Sigmoid colon (tissue), 7 donors: ENCODE data around the gene CSPG4. TPM values are rescaled to one million over a fixed set of nuclear protein-coding genes. Genes with fewer than 3 reads are reported as not detected.
"Not testable (repeated sequence)": the region's sequence is repeated elsewhere in the genome, so short reads cannot be mapped to it uniquely, and the experiment has no call there.

Experiments used
- DNase-seq: peaks from one replicate; pipeline ENCODE4 v3.0.0-alpha.2; 2019
- H3K27ac ChIP-seq, 4 donors: fragments of 200-600 bp; sonication (generic); one replicate each; pipeline ENCODE4 v1.5.1; 2016 to 2019; ENCODE audit warnings: mild to moderate bottlenecking in 1 of 4
- H3K27me3 ChIP-seq, 3 donors: fragments of 200-600 bp; sonication (generic); one replicate each; pipeline ENCODE4 v1.5.1; 2019; ENCODE audit warnings: mild to moderate bottlenecking in 1 of 3
- H3K36me3 ChIP-seq, 4 donors: fragments of 200-600 bp; sonication (generic); one replicate each; pipeline ENCODE4 v1.5.1; 2016 to 2019
- H3K4me1 ChIP-seq, 4 donors: fragments of 200-600 bp; sonication (generic); one replicate each; pipeline ENCODE4 v1.5.1; 2017 to 2019
- H3K4me3 ChIP-seq, 4 donors: fragments of 200-600 bp; sonication (generic); one replicate each; pipeline ENCODE4 v1.5.1; 2017 to 2019; ENCODE audit warnings: mild to moderate bottlenecking in 2 of 4, moderate library complexity in 1 of 4
- H3K9me3 ChIP-seq, 4 donors: fragments of 200-600 bp in 3 of 4; sonication (generic) in 3 of 4; one replicate each; pipeline versions ENCODE4 v1.5.1 to v1.6.1; 2013 to 2019
- CTCF ChIP-seq, 4 experiments: fragments of 450-650 bp in 3 of 4; fragments of 200-600 bp in 1 of 4; IDR thresholded peaks; one replicate each; pipeline ENCODE4 v1.5.1; 2016 to 2019; ENCODE audit warnings: antibody characterized with exemption in 4 of 4, mild to moderate bottlenecking in 3 of 4, moderate library complexity in 2 of 4
- EP300 ChIP-seq, 4 donors: sonication (generic); formaldehyde crosslinking; IDR thresholded peaks; one replicate each; pipeline ENCODE4 v1.6.1; 2017; ENCODE audit warnings: antibody characterized with exemption in 4 of 4
- POLR2A ChIP-seq, 2 donors: fragments of 450-650 bp; IDR thresholded peaks; one replicate each; pipeline ENCODE4 v1.6.1; 2016; ENCODE audit warnings: antibody characterized with exemption in 2 of 2, mild to moderate bottlenecking in 2 of 2, moderate library complexity in 2 of 2
- POLR2AphosphoS5 ChIP-seq, 4 donors: sonication (generic); formaldehyde crosslinking; IDR thresholded peaks; one replicate each; pipeline ENCODE4 v1.6.1; 2017; ENCODE audit warnings: antibody characterized with exemption in 4 of 4
- WGBS, 2 donors: extraction: QIAGEN DNeasy Blood & Tissue Kit; methylation state at CpG; one replicate each; pipeline ENCODE4 v1.1.7; 2013; 5-methylcytosine and 5-hydroxymethylcytosine counted together
- intact Hi-C: fragments of 100-400 bp; cut with DNase I; formaldehyde crosslinking; loops from one replicate; pipeline ENCODE4 v1.15.1; 2023
- polyA plus RNA-seq, 3 donors: library from polyadenylated mRNA; stranded (reverse); fragments of 200-250 nt; gene quantifications; one replicate each; pipeline ENCODE4 v1.2.3, GENCODE V29; 2013
- total RNA-seq, 4 donors: library from RNA; depleted of rRNA; stranded (reverse); fragments of >200 nt; gene quantifications; one replicate each; pipeline ENCODE4 v1.1.0, GENCODE V29; 2016
- donor health status: healthy with polysubstance abuse.
- donor health status: Bipolar disorder and iron deficiency.
- donor health status: healthy.

Gene CSPG4
- total and polyA plus RNA-seq, 7 donors = 0.23 to 151 (median 45.7) TPM

GRCh38 chr15:75759416-75760130 is 46.9 kb upstream of the CSPG4 start:
- intact Hi-C loops = no loop called here
- no peak for TF ChIP-seq POLR2AphosphoS5 (IDR thresholded peaks at IDR 0.05)
- peak overlapping the region in 3 of 4 donors; percentile 82 to 86 (median 83) for H3K27ac ChIP-seq

GRCh38 chr15:75758071-75758872 is 45.6 kb upstream of the CSPG4 start:
- Histone ChIP-seq H3K27ac (peak overlapping the region; percentile 82 to 86 (median 84)), H3K9me3 (no peaks in the 10 kb centered on the region), H3K36me3 (no peaks in the 10 kb centered on the region), H3K4me3 (peak overlapping the region; percentile 35 to 56 (median 52)), H3K27me3 (no peaks in the 10 kb centered on the region), H3K4me1 (peaks cover 0 to 10% (median 9%) of the 10 kb centered on the region in 4 donors)
- intact Hi-C loops = no loop called here
- peak; percentile 96 for DNase-seq
- peak; percentile 40 to 51 for TF ChIP-seq POLR2A (IDR thresholded peaks at IDR 0.05)
- TF ChIP-seq POLR2AphosphoS5 (IDR thresholded peaks at IDR 0.05) = peak; percentile 36 to 76 (median 62)
- TF ChIP-seq CTCF (IDR thresholded peaks at IDR 0.05) = peak in 1 of 4 experiments; percentile 21
- no peak for TF ChIP-seq EP300 (IDR thresholded peaks at IDR 0.05)
- 3 to 4% methylated on average over 35 of the region's 35 CpGs for WGBS, 2 donors

More at GRCh38 chr15:75759416-75760130, 46.9 kb upstream of the CSPG4 start:
- Histone ChIP-seq H3K4me3 (no peak overlapping the region), H3K4me1 (peaks cover 0 to 10% (median 9%) of the 10 kb centered on the region in 4 donors), H3K27me3 (no peaks in the 10 kb centered on the region), H3K9me3 (no peaks in the 10 kb centered on the region), H3K36me3 (no peaks in the 10 kb centered on the region)
- 94 to 97% methylated on average over 2 of the region's 2 CpGs for WGBS, 2 donors
- no peak for DNase-seq

GRCh38 chr15:75754871-75755270 is 42.2 kb upstream of the CSPG4 start:
- H3K4me1 ChIP-seq = peaks cover 0 to 10% (median 9%) of the 10 kb centered on the region in 4 donors
- DNase-seq, H3K27me3 ChIP-seq, H3K4me3 ChIP-seq, H3K36me3 ChIP-seq, H3K9me3 ChIP-seq, H3K27ac ChIP-seq, intact Hi-C loops: not testable (repeated sequence)
- 74 to 89% methylated on average over 5 of the region's 5 CpGs for WGBS, 2 donors

GRCh38 chr15:75753145-75753544 is 40.5 kb upstream of the CSPG4 start:
- no peaks in the 10 kb centered on the region for H3K27me3 ChIP-seq
- DNase-seq = no peak
- peaks cover 0 to 5% (median 0%) of the 10 kb centered on the region in 4 donors for H3K4me1 ChIP-seq
- no peaks in the 10 kb centered on the region for H3K36me3 ChIP-seq
- 87 to 89% methylated on average over 8 of the region's 8 CpGs for WGBS, 2 donors
- no peak for TF ChIP-seq CTCF (IDR thresholded peaks at IDR 0.05)
- TF ChIP-seq POLR2AphosphoS5 (IDR thresholded peaks at IDR 0.05) = no peak
- no peak for TF ChIP-seq POLR2A (IDR thresholded peaks at IDR 0.05)
- no peak for TF ChIP-seq EP300 (IDR thresholded peaks at IDR 0.05)
- no peaks in the 10 kb centered on the region for H3K9me3 ChIP-seq
- intact Hi-C loops = no loop called here
- no peak overlapping the region for H3K4me3 ChIP-seq
- H3K27ac ChIP-seq = no peak overlapping the region

- Histone ChIP-seq H3K27me3 (no peaks in the 10 kb centered on the region), H3K36me3 (no peaks in the 10 kb centered on the region), H3K27ac (no peak overlapping the region), H3K4me3 (no peak overlapping the region), H3K4me1 (no peaks in the 10 kb centered on the region), H3K9me3 (no peaks in the 10 kb centered on the region)
- WGBS, 2 donors = 63 to 86% methylated on average over 4 of the region's 4 CpGs
- no peak for DNase-seq
- intact Hi-C loops = no loop called here
- TF ChIP-seq POLR2AphosphoS5 (IDR thresholded peaks at IDR 0.05) (no peak), POLR2A (IDR thresholded peaks at IDR 0.05) (no peak), CTCF (IDR thresholded peaks at IDR 0.05) (no peak), EP300 (IDR thresholded peaks at IDR 0.05) (no peak)
These were observed 39.2 kb upstream of the CSPG4 start for GRCh38 chr15:75751891-75752290.
